Ectodermal cell (in vitro differentiated cells): ENCODE results near the gene ALG1.
"Not testable (repeated sequence)": the region's sequence is repeated elsewhere in the genome, so short reads cannot be mapped to it uniquely, and the experiment has no call there.

ENCODE experiments used
- H3K27ac ChIP-seq: 2 replicates; pipeline ENCODE4 v1.7.0; 2013; ENCODE audit warnings: mild to moderate bottlenecking, low read depth, low read length; ENCODE audit not compliant: insufficient read depth, poor library complexity, severe bottlenecking
- H3K27me3 ChIP-seq: 2 replicates; pipeline ENCODE4 v1.7.0; 2013; ENCODE audit warnings: mild to moderate bottlenecking, low read length; ENCODE audit not compliant: insufficient read depth, control insufficient read depth, poor library complexity, severe bottlenecking
- H3K36me3 ChIP-seq: one replicate; pipeline ENCODE4 v1.7.0; 2013; ENCODE audit warnings: low read length; ENCODE audit not compliant: control insufficient read depth, insufficient read depth
- H3K4me1 ChIP-seq: one replicate; pipeline ENCODE4 v1.7.0; 2013; ENCODE audit warnings: low read length; ENCODE audit not compliant: control insufficient read depth, insufficient read depth
- H3K4me3 ChIP-seq: 2 replicates; pipeline ENCODE4 v1.7.0; 2013; ENCODE audit warnings: low read depth, low read length, control low read depth; ENCODE audit not compliant: insufficient read depth
- H3K9me3 ChIP-seq: 2 replicates; pipeline ENCODE4 v1.7.0; 2013; ENCODE audit warnings: mild to moderate bottlenecking, low read length, moderate library complexity; ENCODE audit not compliant: control insufficient read depth
- WGBS, 2 experiments: methylation state at CpG; one replicate each; pipeline ENCODE4 v1.1.7; 2013; ENCODE audit warnings: missing lambda C conversion rate in 2 of 2; 5-methylcytosine and 5-hydroxymethylcytosine counted together

Gene ALG1

GRCh38 chr16:5072334-5073278 is 963 bp downstream of the ALG1 start:
- WGBS, 2 experiments, result 71 to 74% methylated on average over 12 of the region's 12 CpGs
- H3K27me3 ChIP-seq, result no peaks in the 10 kb centered on the region
- H3K9me3 ChIP-seq, result no peaks in the 10 kb centered on the region
- H3K27ac ChIP-seq, result no peak overlapping the region
- peaks cover 4% of the 10 kb centered on the region for H3K4me1 ChIP-seq
- no peaks in the 10 kb centered on the region for H3K36me3 ChIP-seq
- peak overlapping the region; percentile 77 for H3K4me3 ChIP-seq

- no peaks in the 10 kb centered on the region for H3K36me3 ChIP-seq
- WGBS, 2 experiments, result 90 to 100% methylated on average over 1 to 2 of the region's 2 CpGs
- no peak overlapping the region for H3K27ac ChIP-seq
- no peaks in the 10 kb centered on the region for H3K27me3 ChIP-seq
- H3K9me3 ChIP-seq, result no peaks in the 10 kb centered on the region
- H3K4me1 ChIP-seq, result peaks cover 4% of the 10 kb centered on the region
- H3K4me3 ChIP-seq, result no peak overlapping the region
Observed at GRCh38 chr16:5073279-5073629, 1.6 kb downstream of the ALG1 start.

- not testable (repeated sequence) for H3K4me1 ChIP-seq, H3K27ac ChIP-seq, H3K36me3 ChIP-seq, H3K27me3 ChIP-seq, H3K9me3 ChIP-seq, H3K4me3 ChIP-seq
- 93% methylated on average over 15 of the region's 15 CpGs for WGBS, 2 experiments
Observed at GRCh38 chr16:5073771-5074170, 2.1 kb downstream of the ALG1 start.

GRCh38 chr16:5075637-5076036 is 4.0 kb downstream of the ALG1 start:
- no peaks in the 10 kb centered on the region for H3K36me3 ChIP-seq
- 82 to 88% methylated on average over 5 of the region's 5 CpGs for WGBS, 2 experiments
- H3K27ac ChIP-seq, result no peak overlapping the region
- H3K4me1 ChIP-seq, result peaks cover 4% of the 10 kb centered on the region
- H3K27me3 ChIP-seq, result no peaks in the 10 kb centered on the region
- H3K9me3 ChIP-seq, result no peaks in the 10 kb centered on the region
- no peak overlapping the region for H3K4me3 ChIP-seq

GRCh38 chr16:5077304-5077703 is 5.7 kb downstream of the ALG1 start:
- Histone ChIP-seq H3K4me1 (peaks cover 3% of the 10 kb centered on the region), H3K27ac (no peak overlapping the region), H3K36me3 (no peaks in the 10 kb centered on the region), H3K27me3 (no peaks in the 10 kb centered on the region), H3K4me3 (no peak overlapping the region), H3K9me3 (no peaks in the 10 kb centered on the region)
- WGBS, 2 experiments, result 96% methylated on average over 13 of the region's 13 CpGs

- Histone ChIP-seq H3K27ac (no peak overlapping the region), H3K9me3 (no peaks in the 10 kb centered on the region), H3K27me3 (no peaks in the 10 kb centered on the region), H3K36me3 (no peaks in the 10 kb centered on the region), H3K4me1 (no peaks in the 10 kb centered on the region), H3K4me3 (no peak overlapping the region)
- 90% methylated on average over 17 of the region's 17 CpGs for WGBS, 2 experiments
Observed at GRCh38 chr16:5078626-5079025, 7.0 kb downstream of the ALG1 start.

- not testable (repeated sequence) for H3K9me3 ChIP-seq, H3K36me3 ChIP-seq, H3K4me1 ChIP-seq, H3K27me3 ChIP-seq, H3K27ac ChIP-seq, H3K4me3 ChIP-seq
- 94 to 95% methylated on average over 12 of the region's 12 CpGs for WGBS, 2 experiments
Observed at GRCh38 chr16:5080461-5080860, 8.8 kb downstream of the ALG1 start.

GRCh38 chr16:5080996-5081395 is 9.4 kb downstream of the ALG1 start:
- not testable (repeated sequence) for H3K27me3 ChIP-seq, H3K27ac ChIP-seq, H3K4me3 ChIP-seq, H3K36me3 ChIP-seq, H3K4me1 ChIP-seq, H3K9me3 ChIP-seq
- WGBS, 2 experiments, result 89 to 93% methylated on average over 9 of the region's 9 CpGs

GRCh38 chr16:5083646-5084045 is 12.0 kb downstream of the ALG1 start:
- not testable (repeated sequence) for H3K9me3 ChIP-seq, H3K27ac ChIP-seq, H3K4me1 ChIP-seq, H3K4me3 ChIP-seq, H3K27me3 ChIP-seq, H3K36me3 ChIP-seq
- 91% methylated on average over 9 of the region's 9 CpGs for WGBS, 2 experiments

- not testable (repeated sequence) for H3K4me1 ChIP-seq, H3K36me3 ChIP-seq, H3K27ac ChIP-seq, H3K4me3 ChIP-seq, H3K27me3 ChIP-seq, H3K9me3 ChIP-seq
- 83 to 89% methylated on average over 9 to 10 of the region's 11 CpGs for WGBS, 2 experiments
Observed at GRCh38 chr16:5084099-5084731, 12.6 kb downstream of the ALG1 start.
